Naive thymus-derived CD8-positive, alpha-beta T cell (primary cell): ENCODE data around the gene MAN2A2. TPM values are rescaled to one million over a fixed set of nuclear protein-coding genes. Genes with fewer than 3 reads are reported as not detected.

Experiments used
- ATAC-seq, 2 donors: fragments of 150-1000 bp; cut with Tn5 transposase in 1 of 2; sonication (Bioruptor Pico), chemical (Tn5 transposase) in 1 of 2; 1 replicate in 1 of 2; 2 replicates in 1 of 2; pipeline ENCODE4 v1.10.0; 2021; ENCODE audit warnings: mild to moderate bottlenecking in 2 of 2, moderate library complexity in 2 of 2
- POLR2A ChIA-PET: fragments of 350-600 bp; sonication (Branson Sonifier 250); formaldehyde crosslinking; loops from one replicate; lab custom pipeline; 2021; ENCODE audit warnings: antibody characterized with exemption; lab: Charles Lee
- DNase-seq, 10 donors: peaks; one replicate each; pipeline versions ENCODE4 v3.0.0 to v3.0.0-alpha.2; 2020 to 2022
- H3K27ac Mint-ChIP-seq, 10 donors: one replicate each; pipeline ENCODE4 v1.8.0; 2020 to 2022; ENCODE audit warnings: mild to moderate bottlenecking in 10 of 10, mixed read lengths in 10 of 10, moderate library complexity in 4 of 10, inconsistent platforms in 1 of 10
- H3K27me3 Mint-ChIP-seq, 5 donors: one replicate each; pipeline ENCODE4 v1.8.0; 2021 to 2022; ENCODE audit warnings: mixed read lengths in 5 of 5
- H3K36me3 Mint-ChIP-seq, 3 donors: one replicate each; pipeline ENCODE4 v1.8.0; 2020 to 2022; ENCODE audit warnings: mixed read lengths in 3 of 3, mild to moderate bottlenecking in 2 of 3, inconsistent platforms in 1 of 3
- H3K4me1 Mint-ChIP-seq, 4 donors: one replicate each; pipeline ENCODE4 v1.8.0; 2021 to 2022; ENCODE audit warnings: mixed read lengths in 4 of 4
- H3K4me3 Mint-ChIP-seq, 10 donors: one replicate each; pipeline ENCODE4 v1.8.0; 2020 to 2022; ENCODE audit warnings: mild to moderate bottlenecking in 10 of 10, mixed read lengths in 10 of 10, moderate library complexity in 6 of 10, inconsistent platforms in 1 of 10
- H3K9me3 Mint-ChIP-seq, 9 donors: one replicate each; pipeline ENCODE4 v1.8.0; 2020 to 2022; ENCODE audit warnings: mixed read lengths in 9 of 9, mild to moderate bottlenecking in 3 of 9, inconsistent platforms in 1 of 9, moderate library complexity in 1 of 9
- polyA plus RNA-seq, 3 donors: library from polyadenylated mRNA; unstranded; fragments of 300-500 nt; fragmentation: Illumina TruSeq; gene quantifications; one replicate each; pipeline ENCODE4 v1.2.3, GENCODE V29; 2021
- total RNA-seq, 8 experiments: library from RNA in 2 of 8; stranded (reverse) in 2 of 8; gene quantifications; one replicate each; pipeline ENCODE4 v1.2.3 and lab custom pipeline; 2021 to 2026

The MAN2A2 gene
- total and polyA plus RNA-seq, 5 experiments from 2014 or later, result 3.1 to 139 (median 8.6) TPM

GRCh38 chr15:90909976-90910375, 6.9 kb downstream of the MAN2A2 start:
- DNase-seq (peak in 1 of 10 donors; percentile 54), ATAC-seq (no peak)
- Mint-ChIP-seq H3K9me3 (no peaks in the 10 kb centered on the region), H3K4me1 (peaks cover 7 to 10% (median 8%) of the 10 kb centered on the region in 4 donors), H3K36me3 (peaks cover 0 to 94% (median 28%) of the 10 kb centered on the region in 3 donors), H3K27ac (no peak overlapping the region), H3K27me3 (no peaks in the 10 kb centered on the region), H3K4me3 (no peak overlapping the region)
- POLR2A ChIA-PET, result interaction anchor here (0.7 to 1.0 kb wide), 2 partner anchors 44 to 231 kb away, joined by 3 read pairs; no protein-coding TSS in a partner anchor

- peaks cover 0 to 94% (median 23%) of the 10 kb centered on the region in 3 donors for H3K36me3 Mint-ChIP-seq
- H3K4me3 Mint-ChIP-seq, result no peak overlapping the region
- no peaks in the 10 kb centered on the region for H3K27me3 Mint-ChIP-seq
- peak in 1 of 10 donors; percentile 50 for DNase-seq
- H3K4me1 Mint-ChIP-seq, result peaks cover 3 to 6% (median 4%) of the 10 kb centered on the region in 4 donors
- POLR2A ChIA-PET, result interaction anchor here (0.7 to 1.0 kb wide), 3 partner anchors 10 to 232 kb away, joined by 3 to 5 read pairs (median 3); no protein-coding TSS in a partner anchor
- no peak for ATAC-seq
- no peak overlapping the region for H3K27ac Mint-ChIP-seq
- H3K9me3 Mint-ChIP-seq, result no peaks in the 10 kb centered on the region
Observed at GRCh38 chr15:90910441-90911301, 7.6 kb downstream of the MAN2A2 start.

- ATAC-seq, result no peak
Observed at GRCh38 chr15:90911302-90911623, 8.2 kb downstream of the MAN2A2 start.

GRCh38 chr15:90911906-90912769, 9.0 kb downstream of the MAN2A2 start:
- Mint-ChIP-seq H3K27me3 (no peaks in the 10 kb centered on the region), H3K27ac (no peak overlapping the region), H3K4me3 (no peak overlapping the region), H3K36me3 (peaks cover 0 to 92% (median 18%) of the 10 kb centered on the region in 3 donors), H3K4me1 (peaks cover 0 to 8% (median under 1%) of the 10 kb centered on the region in 4 donors), H3K9me3 (no peaks in the 10 kb centered on the region)
- POLR2A ChIA-PET, result interaction anchor here (1.7 kb wide), 1 partner anchor 9 kb away, joined by 8 read pairs; the partner anchor contains the start of gene MAN2A2
- ATAC-seq, result no peak
- DNase-seq, result peak in 1 of 10 donors; percentile 46

More at GRCh38 chr15:90911302-90911623, 8.2 kb downstream of the MAN2A2 start:
- Mint-ChIP-seq H3K4me1 (peaks cover 0 to 8% (median under 1%) of the 10 kb centered on the region in 4 donors), H3K9me3 (no peaks in the 10 kb centered on the region), H3K27ac (no peak overlapping the region), H3K36me3 (peaks cover 0 to 92% (median 18%) of the 10 kb centered on the region in 3 donors), H3K4me3 (no peak overlapping the region), H3K27me3 (no peaks in the 10 kb centered on the region)
- DNase-seq, result peak in 1 of 10 donors; percentile 51
- POLR2A ChIA-PET, result interaction anchor here (1.0 kb wide), 1 partner anchor 9 kb away, joined by 5 read pairs; no protein-coding TSS in a partner anchor

GRCh38 chr15:90912770-90913075, 9.6 kb downstream of the MAN2A2 start:
- H3K4me1 Mint-ChIP-seq, result peaks cover 0 to 8% (median under 1%) of the 10 kb centered on the region in 4 donors

GRCh38 chr15:90913398-90913944, 10.4 kb downstream of the MAN2A2 start:
- POLR2A ChIA-PET, result interaction anchor here (1.0 to 1.3 kb wide), 4 partner anchors 8 to 18 kb away, joined by 3 to 6 read pairs (median 4); partner anchors contain the start of genes HDDC3 and MAN2A2

More at GRCh38 chr15:90912770-90913075, 9.6 kb downstream of the MAN2A2 start:
- Mint-ChIP-seq H3K27ac (peak overlapping the region in 1 of 10 donors; percentile 43), H3K9me3 (no peaks in the 10 kb centered on the region), H3K36me3 (peaks cover 0 to 92% (median 13%) of the 10 kb centered on the region in 3 donors), H3K4me3 (no peak overlapping the region), H3K27me3 (no peaks in the 10 kb centered on the region)
- ATAC-seq, result no peak
- DNase-seq, result no peak
- POLR2A ChIA-PET, result interaction anchor here (1.7 kb wide), 1 partner anchor 10 kb away, joined by 8 read pairs; the partner anchor contains the start of gene MAN2A2

GRCh38 chr15:90914305-90915080, 11.4 kb downstream of the MAN2A2 start:
- no peak for DNase-seq
- Mint-ChIP-seq H3K4me1 (peaks cover 0 to 8% (median 2%) of the 10 kb centered on the region in 4 donors), H3K36me3 (peaks cover 0 to 92% (median 22%) of the 10 kb centered on the region in 3 donors), H3K9me3 (no peaks in the 10 kb centered on the region), H3K27ac (no peak overlapping the region), H3K4me3 (no peak overlapping the region), H3K27me3 (no peaks in the 10 kb centered on the region)
- no peak for ATAC-seq
- POLR2A ChIA-PET, result interaction anchor here (0.6 to 1.3 kb wide), 5 partner anchors 9 to 463 kb away, joined by 3 to 6 read pairs (median 4); partner anchors contain the start of genes HDDC3 and MAN2A2

More at GRCh38 chr15:90913398-90913944, 10.4 kb downstream of the MAN2A2 start:
- peaks cover 0 to 8% (median 2%) of the 10 kb centered on the region in 4 donors for H3K4me1 Mint-ChIP-seq
- no peak overlapping the region for H3K27ac Mint-ChIP-seq
- peaks cover 0 to 94% (median 16%) of the 10 kb centered on the region in 3 donors for H3K36me3 Mint-ChIP-seq
- no peak overlapping the region for H3K4me3 Mint-ChIP-seq
- peak in 1 of 10 donors; percentile 62 for DNase-seq
- no peaks in the 10 kb centered on the region for H3K9me3 Mint-ChIP-seq
- ATAC-seq, result no peak
- H3K27me3 Mint-ChIP-seq, result no peaks in the 10 kb centered on the region

GRCh38 chr15:90915216-90915807, 12.2 kb downstream of the MAN2A2 start:
- Mint-ChIP-seq H3K27me3 (no peaks in the 10 kb centered on the region), H3K4me1 (peaks cover 0 to 8% (median 2%) of the 10 kb centered on the region in 4 donors), H3K9me3 (no peaks in the 10 kb centered on the region), H3K36me3 (peaks cover 0 to 92% (median 29%) of the 10 kb centered on the region in 3 donors), H3K4me3 (no peak overlapping the region), H3K27ac (peak overlapping the region in 2 of 10 donors; percentile 17 to 48)
- POLR2A ChIA-PET, result interaction anchor here (0.6 kb wide), 1 partner anchor 463 kb away, joined by 6 read pairs; no protein-coding TSS in a partner anchor
- no peak for DNase-seq
- no peak for ATAC-seq

- DNase-seq, result no peak
- H3K9me3 Mint-ChIP-seq, result no peaks in the 10 kb centered on the region
- POLR2A ChIA-PET, result no interaction called here
- H3K4me3 Mint-ChIP-seq, result no peak overlapping the region
- no peaks in the 10 kb centered on the region for H3K27me3 Mint-ChIP-seq
- H3K27ac Mint-ChIP-seq, result no peak overlapping the region
- peaks cover 0 to 8% (median 2%) of the 10 kb centered on the region in 4 donors for H3K4me1 Mint-ChIP-seq
- peaks cover 0 to 93% (median 29%) of the 10 kb centered on the region in 3 donors for H3K36me3 Mint-ChIP-seq
- no peak for ATAC-seq
Observed at GRCh38 chr15:90915808-90916440, 12.8 kb downstream of the MAN2A2 start.

- POLR2A ChIA-PET, result no interaction called here
- Mint-ChIP-seq H3K27me3 (no peaks in the 10 kb centered on the region), H3K36me3 (peaks cover 0 to 93% (median 31%) of the 10 kb centered on the region in 3 donors), H3K27ac (peak overlapping the region in 2 of 10 donors; percentile 41 to 78), H3K4me1 (peaks cover 0 to 8% (median 3%) of the 10 kb centered on the region in 4 donors), H3K9me3 (no peaks in the 10 kb centered on the region), H3K4me3 (peak overlapping the region in 1 of 10 donors; percentile 31)
- ATAC-seq (no peak), DNase-seq (no peak)
Observed at GRCh38 chr15:90916461-90916860, 13.4 kb downstream of the MAN2A2 start.
